GM12873 (cell line): ENCODE measurements around the gene PPP2R2C.

Experiments
- TF ChIP-seq, protein P1 (sequence below): IDR thresholded peaks from 2 replicates; pipeline ENCODE4 v1.5.1; 2012; ENCODE audit warnings: low read depth, mild to moderate bottlenecking, moderate library complexity, low read length, control low read depth; ENCODE audit not compliant: insufficient read depth; ENCODE audit errors: missing control alignments

Gene PPP2R2C

DNA sequence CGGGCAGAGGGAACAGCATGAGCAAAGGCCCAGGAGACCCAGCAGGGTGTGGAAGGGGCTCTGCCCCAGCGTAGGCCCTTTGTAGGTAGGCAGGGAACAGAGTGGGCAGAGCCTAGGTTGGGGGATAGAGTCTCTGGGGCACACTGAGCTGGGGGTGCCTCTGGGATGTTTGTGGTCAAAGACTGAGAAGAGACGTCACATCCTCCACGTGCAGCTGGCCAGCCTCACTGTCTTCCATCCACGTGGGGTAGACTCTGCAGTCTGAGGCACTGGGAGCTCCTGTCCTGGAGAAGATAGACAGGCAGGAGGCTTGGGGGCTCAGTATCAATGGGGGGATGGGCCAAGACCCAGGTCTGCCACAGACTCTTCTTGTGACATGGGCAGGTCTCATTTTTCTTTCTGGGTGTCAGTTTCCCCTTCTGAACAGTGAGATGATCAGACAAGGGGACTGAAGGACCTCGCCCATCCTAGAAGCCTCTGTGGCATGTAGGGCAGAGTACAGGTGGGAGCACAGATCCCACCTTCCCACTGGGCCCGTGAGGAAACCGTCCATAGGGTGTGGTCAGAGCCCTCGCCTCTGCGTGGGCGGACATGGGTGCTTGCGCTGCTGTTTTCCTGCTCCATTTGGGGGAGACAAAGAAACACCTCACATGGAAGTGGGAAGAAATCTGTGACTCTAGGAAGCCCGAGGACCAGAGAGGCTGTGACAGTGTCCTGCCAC is 179.9 kb downstream of the PPP2R2C start:
- TF ChIP-seq, protein P1, sequence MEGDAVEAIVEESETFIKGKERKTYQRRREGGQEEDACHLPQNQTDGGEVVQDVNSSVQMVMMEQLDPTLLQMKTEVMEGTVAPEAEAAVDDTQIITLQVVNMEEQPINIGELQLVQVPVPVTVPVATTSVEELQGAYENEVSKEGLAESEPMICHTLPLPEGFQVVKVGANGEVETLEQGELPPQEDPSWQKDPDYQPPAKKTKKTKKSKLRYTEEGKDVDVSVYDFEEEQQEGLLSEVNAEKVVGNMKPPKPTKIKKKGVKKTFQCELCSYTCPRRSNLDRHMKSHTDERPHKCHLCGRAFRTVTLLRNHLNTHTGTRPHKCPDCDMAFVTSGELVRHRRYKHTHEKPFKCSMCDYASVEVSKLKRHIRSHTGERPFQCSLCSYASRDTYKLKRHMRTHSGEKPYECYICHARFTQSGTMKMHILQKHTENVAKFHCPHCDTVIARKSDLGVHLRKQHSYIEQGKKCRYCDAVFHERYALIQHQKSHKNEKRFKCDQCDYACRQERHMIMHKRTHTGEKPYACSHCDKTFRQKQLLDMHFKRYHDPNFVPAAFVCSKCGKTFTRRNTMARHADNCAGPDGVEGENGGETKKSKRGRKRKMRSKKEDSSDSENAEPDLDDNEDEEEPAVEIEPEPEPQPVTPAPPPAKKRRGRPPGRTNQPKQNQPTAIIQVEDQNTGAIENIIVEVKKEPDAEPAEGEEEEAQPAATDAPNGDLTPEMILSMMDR, result no peak

DNA sequence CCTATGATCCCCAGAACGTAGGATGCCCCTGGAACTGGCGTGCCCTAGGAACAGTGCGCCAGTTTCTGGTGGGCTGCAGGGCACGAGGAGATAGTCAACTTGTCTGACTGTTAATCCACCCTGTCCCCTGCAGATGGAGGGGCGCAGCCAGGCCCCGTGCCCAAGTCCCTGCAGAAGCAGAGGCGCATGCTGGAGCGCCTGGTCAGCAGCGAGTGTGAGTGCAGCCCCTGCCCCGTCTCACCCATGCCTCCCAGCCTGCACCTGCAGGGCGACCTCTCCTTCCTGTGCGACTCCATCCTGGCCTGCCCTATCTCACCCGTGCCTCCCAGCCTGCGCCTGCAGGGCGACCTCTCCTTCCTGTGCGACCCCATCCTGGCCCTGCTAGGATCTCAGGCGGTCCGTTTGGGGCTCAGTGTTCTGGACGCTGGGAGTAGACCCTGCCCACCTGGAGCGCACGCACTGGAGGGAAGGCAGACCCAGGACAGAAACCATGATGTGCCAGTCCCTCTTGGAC is 180.6 kb downstream of the PPP2R2C start:
- TF ChIP-seq, protein P1, result no peak

DNA sequence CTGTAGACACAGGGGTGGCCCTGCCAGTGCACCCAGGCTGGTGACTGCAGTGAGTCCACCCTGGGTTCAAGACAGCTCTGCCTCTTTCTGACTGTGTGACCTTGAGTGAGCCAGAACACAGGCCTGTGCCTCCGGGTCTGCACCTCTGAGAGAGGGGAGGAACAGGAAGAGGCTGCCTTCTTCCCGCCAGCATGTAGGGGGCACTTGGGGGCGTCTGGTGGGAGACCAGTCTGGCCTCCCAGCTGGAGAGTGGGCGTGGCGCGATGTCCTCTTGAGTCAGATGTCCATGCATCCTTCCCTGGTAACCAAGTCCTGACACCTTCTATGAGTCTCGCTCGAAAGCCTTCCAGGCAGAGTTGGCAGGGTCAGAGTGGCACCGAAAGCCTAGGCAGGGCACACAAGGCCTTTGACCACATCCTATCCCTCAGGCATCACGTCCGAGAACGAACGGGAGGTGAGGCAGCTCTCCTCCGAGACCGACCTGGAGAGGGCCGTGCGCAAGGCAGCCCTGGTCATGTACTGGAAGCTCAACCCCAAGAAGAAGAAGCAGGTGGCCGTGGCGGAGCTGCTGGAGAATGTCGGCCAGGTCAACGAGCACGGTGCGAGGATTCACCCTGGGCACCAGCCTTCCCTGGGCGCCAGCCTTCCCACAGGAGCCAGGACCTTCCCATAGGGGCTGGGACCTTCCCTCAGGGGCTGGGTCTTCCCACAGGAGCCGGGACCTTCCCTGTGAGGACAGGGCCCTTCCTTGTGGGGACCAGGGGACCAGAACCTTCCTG is 181.5 kb downstream of the PPP2R2C start:
- TF ChIP-seq, protein P1, result no peak

DNA sequence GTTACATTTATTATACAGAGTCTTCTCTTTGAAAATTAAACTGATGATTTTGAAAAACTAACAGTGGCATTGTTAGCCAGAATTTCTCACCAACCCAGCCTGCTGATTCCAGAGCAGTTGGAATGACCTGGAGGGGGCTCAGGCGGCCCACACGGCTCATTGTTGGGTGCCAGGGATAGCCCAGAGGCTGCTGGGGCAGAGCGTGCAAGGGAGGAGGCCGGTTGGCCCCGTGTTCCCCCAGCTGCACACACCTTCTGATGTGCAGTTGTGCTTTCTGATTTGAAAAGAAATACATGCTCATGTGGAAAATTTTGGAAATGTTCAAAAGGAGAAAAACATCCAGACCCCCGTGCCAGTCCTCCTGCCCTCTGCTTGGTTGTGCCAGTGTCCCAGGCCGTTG is 182.2 kb downstream of the PPP2R2C start:
- TF ChIP-seq, protein P1, result no peak

DNA sequence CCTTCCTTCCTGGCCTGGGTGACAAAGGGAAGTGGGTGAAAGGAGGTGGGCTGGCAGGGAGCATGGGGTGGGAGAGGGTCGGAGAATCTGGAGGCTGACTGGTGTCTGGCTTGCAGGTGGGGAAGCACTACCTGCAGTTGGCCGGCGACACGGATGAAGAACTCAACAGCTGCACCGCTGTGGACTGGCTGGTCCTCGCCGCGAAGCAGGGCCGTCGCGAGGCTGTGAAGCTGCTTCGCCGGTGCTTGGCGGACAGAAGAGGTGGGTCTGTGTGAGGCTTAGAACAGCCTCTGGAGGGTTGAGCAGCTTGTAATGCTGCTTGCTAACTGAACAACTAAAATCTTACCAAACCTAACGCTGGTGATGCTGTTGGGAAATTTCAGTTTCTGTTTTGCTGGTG is 183.5 kb downstream of the PPP2R2C start:
- TF ChIP-seq, protein P1, result no peak

DNA sequence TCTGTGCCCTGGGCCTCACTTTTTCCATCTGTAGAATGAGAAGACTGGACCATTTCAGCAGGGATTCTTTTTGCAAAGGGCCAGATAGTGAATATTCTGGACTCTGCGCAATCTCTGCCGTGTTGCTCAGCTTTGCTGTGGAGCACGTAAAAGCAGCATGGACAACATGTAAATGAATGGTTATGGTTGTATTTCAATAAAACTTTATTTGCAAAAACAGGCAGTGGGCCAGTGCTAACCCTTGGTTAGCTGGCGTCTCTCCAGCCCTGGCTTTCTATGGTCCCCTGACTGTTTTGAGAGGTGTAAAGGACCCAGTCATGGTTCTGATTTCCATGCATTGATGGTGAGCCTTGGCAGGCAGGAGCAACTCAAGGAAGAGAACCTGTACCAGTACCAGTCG is 184.1 kb downstream of the PPP2R2C start:
- TF ChIP-seq, protein P1, result no peak

DNA sequence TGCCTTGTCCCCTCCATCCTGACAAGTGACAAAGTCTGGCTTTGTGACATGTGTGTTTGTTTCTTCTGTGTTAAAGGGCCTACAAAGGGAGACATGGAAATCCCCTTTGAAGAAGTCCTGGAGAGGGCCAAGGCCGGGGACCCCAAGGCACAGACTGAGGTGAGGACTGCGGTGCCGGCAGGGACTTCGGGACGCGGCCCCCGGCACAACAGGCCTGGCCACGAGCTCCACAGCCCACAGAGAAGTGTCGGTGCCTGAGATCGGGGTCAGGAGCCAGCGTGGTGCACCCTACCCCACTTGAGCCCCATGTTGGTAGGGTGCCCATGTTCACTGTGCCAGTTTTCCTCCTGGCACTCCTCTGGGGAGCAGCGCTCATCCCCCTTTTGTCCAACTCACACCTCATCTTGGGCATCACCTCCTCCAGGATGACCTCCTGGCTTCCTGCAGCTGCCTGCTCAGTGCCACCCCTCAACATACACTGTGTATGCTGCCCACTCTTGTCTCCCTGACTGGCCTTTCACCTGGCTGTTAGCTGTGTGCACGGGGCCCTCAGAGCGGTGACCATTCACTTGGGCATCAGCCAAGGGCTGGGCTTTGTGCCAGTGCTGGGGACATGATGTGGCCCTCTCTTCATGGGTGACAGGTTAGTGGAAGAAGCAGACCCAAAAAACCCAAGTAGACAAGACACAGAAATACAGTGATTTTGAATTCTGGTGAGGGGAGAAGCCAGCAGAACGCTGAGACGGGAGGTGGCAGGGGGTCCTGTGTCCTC is 185.2 kb downstream of the PPP2R2C start:
- TF ChIP-seq, protein P1, result no peak
